GM12892 (cell line): ENCODE measurements around the gene RNF135.

ENCODE experiments used
- POLR2A ChIP-seq: IDR thresholded peaks from 2 replicates; pipeline ENCODE4 v1.6.1; 2011; ENCODE audit warnings: low read depth, low read length, control low read depth
- POLR2AphosphoS5 ChIP-seq: IDR thresholded peaks from 2 replicates; pipeline ENCODE4 v1.6.1; 2011; ENCODE audit warnings: low read depth, low read length, control low read depth
- TAF1 ChIP-seq: IDR thresholded peaks from 2 replicates; pipeline ENCODE4 v1.6.1; 2011; ENCODE audit warnings: low read depth, mild to moderate bottlenecking, control low read depth, low read length, borderline replicate concordance

DNA sequence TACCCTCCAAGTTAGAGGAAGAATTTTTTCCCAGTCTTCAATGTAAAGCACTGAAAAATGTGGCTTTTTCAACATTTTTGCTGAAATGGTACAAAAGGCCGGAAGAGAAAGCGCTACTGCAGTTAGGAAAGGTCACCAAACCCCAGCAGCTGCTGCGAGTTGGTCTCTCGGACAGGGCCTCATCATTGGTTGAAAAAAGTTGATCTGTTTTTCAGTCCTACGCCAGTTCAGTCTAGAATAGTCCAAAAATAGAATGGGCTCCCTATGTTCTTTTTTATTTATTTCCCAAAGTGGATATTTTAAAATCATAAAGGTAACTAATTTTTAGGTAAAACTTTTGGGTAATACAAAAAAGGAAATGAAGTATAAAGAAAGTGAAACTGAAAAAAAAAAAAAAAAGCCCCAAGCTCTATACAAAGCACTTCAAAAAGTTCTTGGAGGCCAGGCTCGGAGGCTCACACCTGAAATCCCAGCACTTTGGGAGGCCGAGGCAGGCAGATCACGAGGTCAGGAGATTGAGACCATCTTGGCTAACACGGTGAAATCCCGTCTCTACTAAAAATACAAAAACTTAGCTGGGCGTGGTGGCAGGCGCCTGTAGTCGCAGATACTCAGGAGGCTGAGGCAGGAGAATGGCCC lies 31.7 kb upstream of the RNF135 start:
- TF ChIP-seq TAF1 (no peak), POLR2A (no peak), POLR2AphosphoS5 (no peak)
